HFFc6 (cell line): Measurements from ENCODE around the gene DHX40. TPM values are rescaled to one million over a fixed set of nuclear protein-coding genes. Genes with fewer than 3 reads are reported as not detected.
"Not testable (repeated sequence)": the region's sequence is repeated elsewhere in the genome, so short reads cannot be mapped to it uniquely, and the experiment has no call there.

ENCODE experiments used
- DNase-seq: peaks from one replicate; pipeline ENCODE4 v3.0.0-alpha.2; 2018
- H3K27ac Mint-ChIP-seq: 2 replicates; pipeline ENCODE4 v1.8.0; 2020; ENCODE audit warnings: mild to moderate bottlenecking, mixed read lengths
- H3K27me3 Mint-ChIP-seq: 2 replicates; pipeline ENCODE4 v1.8.0; 2021; ENCODE audit warnings: mild to moderate bottlenecking, moderate library complexity, mixed read lengths; ENCODE audit not compliant: insufficient read depth
- H3K36me3 Mint-ChIP-seq: 2 replicates; pipeline ENCODE4 v1.8.0; 2021; ENCODE audit warnings: low read depth, mixed read lengths
- H3K4me1 Mint-ChIP-seq: 2 replicates; pipeline ENCODE4 v1.8.0; 2020; ENCODE audit warnings: low read depth, mixed read lengths
- H3K4me3 Mint-ChIP-seq: 2 replicates; pipeline ENCODE4 v1.8.0; 2020; ENCODE audit warnings: mild to moderate bottlenecking, moderate library complexity, mixed read lengths
- H3K9me3 Mint-ChIP-seq: 2 replicates; pipeline ENCODE4 v1.8.0; 2020; ENCODE audit warnings: mild to moderate bottlenecking, mixed read lengths
- CTCF ChIP-seq: fragments of 200-600 bp; sonication (generic); IDR thresholded peaks from 2 replicates; pipeline ENCODE4 v1.5.0; 2021; ENCODE audit warnings: antibody characterized with exemption, mild to moderate bottlenecking
- total RNA-seq, 6 experiments: library from RNA; stranded (reverse); fragmentation: NEBNext Ultra II Directional; extraction: Animal tissue kit (Norgen Biotek cat#: 25700); gene quantifications; 2 replicates in 1 of 6; 3 replicates in 5 of 6; pipeline ENCODE4 v1.2.3, GENCODE V29; 2021

DHX40 gene
- total RNA-seq, 6 experiments from 2014 or later = 24.8 to 31.4 (median 28.5) TPM

- Mint-ChIP-seq H3K27ac (no peak overlapping the region), H3K27me3 (peaks cover 14% of the 10 kb centered on the region), H3K9me3 (no peaks in the 10 kb centered on the region), H3K36me3 (no peaks in the 10 kb centered on the region), H3K4me3 (no peak overlapping the region), H3K4me1 (peaks cover 9% of the 10 kb centered on the region)
- DNase-seq = no peak
- no peak for TF ChIP-seq CTCF
Observed at GRCh38 chr17:59550703-59551102, 14.7 kb upstream of the DHX40 start.

GRCh38 chr17:59558039-59558438, 7.4 kb upstream of the DHX40 start:
- peaks cover 16% of the 10 kb centered on the region for H3K27me3 Mint-ChIP-seq
- no peak overlapping the region for H3K4me3 Mint-ChIP-seq
- no peak for TF ChIP-seq CTCF
- no peaks in the 10 kb centered on the region for H3K36me3 Mint-ChIP-seq
- no peaks in the 10 kb centered on the region for H3K9me3 Mint-ChIP-seq
- peaks cover 8% of the 10 kb centered on the region for H3K4me1 Mint-ChIP-seq
- no peak overlapping the region for H3K27ac Mint-ChIP-seq
- no peak for DNase-seq

DNA sequence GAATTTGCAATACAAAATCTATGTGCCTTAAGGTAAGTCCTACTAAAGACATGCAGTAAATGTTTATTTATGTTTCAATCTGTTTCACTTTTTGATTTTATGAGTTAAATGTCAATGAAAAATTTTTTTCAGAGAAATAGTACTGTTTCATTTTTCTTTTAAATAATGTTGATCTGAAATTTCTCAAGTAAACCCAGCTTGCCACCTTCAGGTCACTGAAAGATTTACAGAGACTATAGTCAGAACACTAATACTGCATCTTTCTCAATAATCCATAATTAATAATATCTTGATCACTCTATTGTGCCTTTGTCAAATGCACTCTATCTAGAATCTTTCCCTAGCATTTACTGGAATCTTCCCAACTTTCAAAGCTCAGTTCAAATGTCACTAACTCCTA, 6.5 kb upstream of the DHX40 start:
- Mint-ChIP-seq H3K36me3 (no peaks in the 10 kb centered on the region), H3K4me1 (peaks cover 8% of the 10 kb centered on the region), H3K27me3 (peaks cover 14% of the 10 kb centered on the region), H3K9me3 (no peaks in the 10 kb centered on the region), H3K4me3 (no peak overlapping the region), H3K27ac (no peak overlapping the region)
- no peak for DNase-seq
- TF ChIP-seq CTCF = peak; percentile 74

- Mint-ChIP-seq H3K9me3 (peaks cover 5% of the 10 kb centered on the region), H3K27ac (no peak overlapping the region), H3K27me3 (peaks cover 8% of the 10 kb centered on the region), H3K4me3 (no peak overlapping the region), H3K4me1 (peaks cover 15% of the 10 kb centered on the region), H3K36me3 (peaks cover 9% of the 10 kb centered on the region)
- TF ChIP-seq CTCF = peak; percentile 67
- peak; percentile 23 for DNase-seq
Observed at GRCh38 chr17:59561042-59561441, 4.4 kb upstream of the DHX40 start.

DNA sequence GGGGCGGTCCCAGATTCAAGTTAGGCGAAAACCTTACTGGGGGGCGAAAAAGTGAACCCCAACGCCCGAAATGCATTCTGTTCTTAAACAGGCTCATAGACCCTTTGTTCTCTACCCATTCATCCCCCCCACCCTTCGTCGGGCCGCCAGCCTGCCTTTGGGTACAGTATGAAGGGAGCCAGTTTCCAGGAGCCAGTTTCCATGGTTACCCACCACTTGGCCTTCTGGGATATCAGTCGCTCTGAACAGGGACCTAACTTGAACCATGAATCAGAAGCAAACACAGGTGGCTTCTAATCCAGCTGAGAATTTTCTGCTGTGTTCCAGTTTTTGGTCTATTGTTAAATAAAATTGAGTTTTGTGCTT, 532 bp downstream of the DHX40 start:
- H3K27ac Mint-ChIP-seq = peak overlapping the region; percentile 99
- peaks cover 21% of the 10 kb centered on the region for H3K4me1 Mint-ChIP-seq
- peaks cover 5% of the 10 kb centered on the region for H3K9me3 Mint-ChIP-seq
- H3K27me3 Mint-ChIP-seq = peaks cover 8% of the 10 kb centered on the region
- peaks cover 13% of the 10 kb centered on the region for H3K36me3 Mint-ChIP-seq
- peak; percentile 72 for DNase-seq
- TF ChIP-seq CTCF = no peak
- H3K4me3 Mint-ChIP-seq = peak overlapping the region; percentile 100

DNA sequence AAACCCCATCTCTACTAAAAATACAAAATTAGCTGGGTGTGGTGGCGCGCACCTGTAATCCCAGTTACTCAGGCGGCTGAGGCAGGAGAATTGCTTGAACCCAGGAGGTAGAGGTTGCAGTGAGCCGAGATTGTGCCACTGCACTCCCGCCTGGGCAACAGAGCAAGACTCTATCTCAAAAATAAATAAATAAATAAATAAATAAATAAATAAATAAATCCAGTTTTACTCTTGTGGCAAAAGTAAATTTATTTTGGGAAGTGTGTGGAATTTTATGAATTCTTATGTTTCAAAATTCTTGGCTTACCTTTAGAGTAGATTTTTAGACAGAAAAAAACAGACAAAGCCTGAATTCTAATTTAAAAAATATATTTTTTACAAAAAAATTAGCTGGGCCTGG, 3.7 kb downstream of the DHX40 start:
- not testable (repeated sequence) for DNase-seq, H3K27me3 Mint-ChIP-seq, H3K27ac Mint-ChIP-seq, H3K9me3 Mint-ChIP-seq, H3K4me3 Mint-ChIP-seq
- H3K4me1 Mint-ChIP-seq = peaks cover 29% of the 10 kb centered on the region
- H3K36me3 Mint-ChIP-seq = peaks cover 26% of the 10 kb centered on the region
